Measurements from ENCODE around the gene HNRNPD.
"Not testable (repeated sequence)": the region's sequence is repeated elsewhere in the genome, so short reads cannot be mapped to it uniquely, and the experiment has no call there.

The HNRNPD gene

GRCh38 chr4:82346126-82346525 is 27.7 kb downstream of the HNRNPD start:
- DNase-seq (ENCODE audit: low read depth): no peak
- no peak overlapping the region for H3K4me3 ChIP-seq (ENCODE audit: low read depth, low read length)
- TF ChIP-seq, protein P1, sequence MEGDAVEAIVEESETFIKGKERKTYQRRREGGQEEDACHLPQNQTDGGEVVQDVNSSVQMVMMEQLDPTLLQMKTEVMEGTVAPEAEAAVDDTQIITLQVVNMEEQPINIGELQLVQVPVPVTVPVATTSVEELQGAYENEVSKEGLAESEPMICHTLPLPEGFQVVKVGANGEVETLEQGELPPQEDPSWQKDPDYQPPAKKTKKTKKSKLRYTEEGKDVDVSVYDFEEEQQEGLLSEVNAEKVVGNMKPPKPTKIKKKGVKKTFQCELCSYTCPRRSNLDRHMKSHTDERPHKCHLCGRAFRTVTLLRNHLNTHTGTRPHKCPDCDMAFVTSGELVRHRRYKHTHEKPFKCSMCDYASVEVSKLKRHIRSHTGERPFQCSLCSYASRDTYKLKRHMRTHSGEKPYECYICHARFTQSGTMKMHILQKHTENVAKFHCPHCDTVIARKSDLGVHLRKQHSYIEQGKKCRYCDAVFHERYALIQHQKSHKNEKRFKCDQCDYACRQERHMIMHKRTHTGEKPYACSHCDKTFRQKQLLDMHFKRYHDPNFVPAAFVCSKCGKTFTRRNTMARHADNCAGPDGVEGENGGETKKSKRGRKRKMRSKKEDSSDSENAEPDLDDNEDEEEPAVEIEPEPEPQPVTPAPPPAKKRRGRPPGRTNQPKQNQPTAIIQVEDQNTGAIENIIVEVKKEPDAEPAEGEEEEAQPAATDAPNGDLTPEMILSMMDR (IDR thresholded peaks at IDR 0.05; ENCODE audit: control insufficient read depth, extremely low read depth, insufficient read depth): no peak

DNA sequence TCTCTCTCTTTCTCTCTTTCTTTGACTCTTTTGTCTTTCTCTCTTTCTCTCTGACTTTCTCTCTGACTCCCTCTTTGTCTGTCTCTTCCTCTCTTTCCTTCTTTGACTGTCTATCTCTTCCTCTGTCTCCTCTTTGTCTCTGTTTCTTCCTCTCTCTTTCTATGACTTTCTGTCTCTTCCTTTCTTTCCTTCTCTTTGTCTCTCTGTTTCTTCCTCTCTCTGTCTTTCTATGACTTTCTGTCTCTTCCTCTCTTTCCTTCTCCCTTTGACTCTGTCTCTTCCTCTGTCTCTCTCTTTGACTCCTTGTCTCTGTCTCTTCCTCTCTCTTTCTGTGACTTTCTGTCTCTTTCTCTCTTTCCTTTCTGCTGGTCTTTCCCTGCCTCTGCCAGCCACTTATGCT is 38.7 kb downstream of the HNRNPD start:
- no peak overlapping the region for H3K4me3 ChIP-seq (ENCODE audit: low read depth, low read length)
- no peak for DNase-seq (ENCODE audit: low read depth)
- TF ChIP-seq, protein P1 (IDR thresholded peaks at IDR 0.05; ENCODE audit: control insufficient read depth, extremely low read depth, insufficient read depth): no peak

DNA sequence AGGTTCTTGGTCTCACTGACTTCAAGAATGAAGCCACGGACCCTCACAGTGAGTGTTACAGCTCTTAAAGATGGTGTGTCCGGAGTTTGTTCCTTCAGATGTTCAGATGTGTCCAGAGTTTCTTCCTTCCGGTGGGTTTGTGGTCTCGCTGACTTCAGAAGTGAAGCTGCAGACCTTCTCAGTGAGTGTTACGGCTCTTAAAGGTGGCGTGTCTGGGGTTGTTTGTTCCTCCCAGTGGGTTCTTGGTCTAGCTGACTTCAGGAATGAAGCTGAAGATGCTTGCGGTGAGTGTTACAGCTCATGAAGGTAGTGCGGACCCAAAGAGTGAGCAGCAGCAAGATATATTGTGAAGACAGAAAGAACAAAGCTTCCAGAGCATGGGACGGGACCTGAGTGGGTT is 40.1 kb downstream of the HNRNPD start:
- not testable (repeated sequence) for H3K4me3 ChIP-seq (ENCODE audit: low read depth, low read length); DNase-seq (ENCODE audit: low read depth)

DNA sequence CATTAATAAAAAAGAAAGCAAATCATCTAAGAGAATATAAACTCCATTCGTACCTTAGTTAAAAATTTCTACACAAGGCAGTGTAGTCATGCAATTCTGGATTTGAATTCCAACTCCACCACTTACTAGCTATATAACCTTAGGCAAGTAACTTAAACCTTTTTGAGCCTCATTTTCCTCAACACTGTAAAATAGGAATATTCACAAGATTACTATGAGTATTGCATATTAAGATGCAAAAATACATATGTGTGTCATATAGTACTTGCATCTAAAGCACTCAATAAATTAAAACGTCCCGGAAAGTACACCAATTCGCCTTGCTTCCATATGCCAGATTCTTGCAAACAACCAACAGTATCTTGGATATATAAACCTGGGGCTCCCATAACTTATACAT is 42.0 kb downstream of the HNRNPD start:
- TF ChIP-seq, protein P1 (IDR thresholded peaks at IDR 0.05; ENCODE audit: control insufficient read depth, extremely low read depth, insufficient read depth): no peak
- no peak for DNase-seq (ENCODE audit: low read depth)
- H3K4me3 ChIP-seq (ENCODE audit: low read depth, low read length): no peak overlapping the region

DNA sequence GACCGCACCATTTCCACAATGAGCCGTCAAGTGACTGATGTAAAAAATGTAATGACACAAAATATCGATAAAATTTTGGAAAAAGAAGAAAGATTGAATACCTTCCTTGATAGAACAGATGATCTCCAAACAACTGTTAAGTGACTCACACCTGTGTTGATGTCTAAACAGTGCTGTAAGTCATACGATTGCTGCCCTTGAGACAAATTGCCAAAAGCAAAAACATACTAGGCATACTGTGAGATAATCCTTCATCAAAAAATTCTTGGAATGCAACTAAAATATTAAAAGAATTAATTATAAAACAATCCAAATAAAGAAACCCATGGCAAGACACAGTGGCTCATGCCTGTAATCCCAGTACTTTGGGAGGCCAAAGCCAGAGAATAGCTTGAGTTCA is 53.4 kb downstream of the HNRNPD start:
- DNase-seq (ENCODE audit: low read depth): no peak
- H3K4me3 ChIP-seq (ENCODE audit: low read depth, low read length): no peak overlapping the region
- TF ChIP-seq, protein P1 (IDR thresholded peaks at IDR 0.05; ENCODE audit: control insufficient read depth, extremely low read depth, insufficient read depth): no peak

GRCh38 chr4:82303063-82303462 is 70.7 kb downstream of the HNRNPD start:
- not testable (repeated sequence) for DNase-seq (ENCODE audit: low read depth); H3K4me3 ChIP-seq (ENCODE audit: low read depth, low read length)
